ENCODE measurements around the gene MAP1LC3A.

DNA sequence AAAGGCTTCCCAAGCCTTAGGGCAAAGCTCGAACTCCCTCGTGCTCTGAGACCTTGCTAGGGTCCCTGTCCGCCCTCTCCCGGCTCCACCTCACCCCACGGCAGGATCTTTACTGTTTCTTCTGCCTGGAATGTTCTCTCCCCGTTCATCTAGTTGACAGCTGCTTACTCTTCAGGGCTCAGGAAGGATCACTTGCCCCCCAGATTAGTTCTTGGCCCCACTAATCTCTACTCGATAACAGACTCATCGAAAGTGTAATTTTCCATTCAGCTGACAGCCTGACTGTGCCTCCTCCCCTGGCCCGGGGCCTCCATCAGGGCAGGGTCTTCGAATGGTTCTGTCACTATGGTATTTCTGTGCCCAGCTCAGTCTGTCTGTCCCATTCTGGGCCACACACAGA is 3.1 kb downstream of the MAP1LC3A start:
- no peak for TF ChIP-seq POLR2A (IDR thresholded peaks at IDR 0.05; ENCODE audit: low read depth, low read length)
- no peak for TF ChIP-seq POLR2AphosphoS5 (IDR thresholded peaks at IDR 0.05; ENCODE audit: low read depth, low read length)
- TF ChIP-seq TAF1 (IDR thresholded peaks at IDR 0.05; ENCODE audit: borderline replicate concordance, low read depth, low read length): no peak
